ENCODE data around the gene GASK1A.

The GASK1A gene

DNA sequence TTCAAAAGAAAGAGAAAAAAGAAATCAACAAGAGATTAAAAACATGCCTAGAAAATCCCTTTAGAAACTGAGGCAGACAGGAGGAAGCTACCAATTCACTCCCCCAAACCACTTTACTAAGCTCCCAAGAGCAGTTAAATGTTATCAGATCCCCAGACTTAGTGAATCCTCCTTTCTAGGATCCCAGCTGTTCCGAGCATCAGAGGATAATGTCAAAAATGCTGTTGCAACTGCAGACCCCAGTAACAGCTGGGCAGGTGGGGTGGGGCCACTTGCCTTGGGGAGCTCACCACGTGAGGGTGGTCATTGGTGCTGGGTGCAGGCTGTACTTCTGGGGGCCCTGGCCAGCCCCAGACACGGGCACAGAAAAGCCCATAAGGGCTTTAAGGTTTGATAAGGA is 117.7 kb downstream of the GASK1A start:
- Mint-ChIP-seq H3K4me3 (no peak overlapping the region), H3K4me1 (peaks cover 18% of the 10 kb centered on the region), H3K36me3 (ENCODE audit: insufficient read depth) (peaks cover 3% of the 10 kb centered on the region), H3K27me3 (no peaks in the 10 kb centered on the region), H3K27ac (ENCODE audit: low read depth) (no peak overlapping the region), H3K9me3 (no peaks in the 10 kb centered on the region)
- DNase-seq (ENCODE audit: low spot score in 2 of 2) (no peak), ATAC-seq (replicated peaks; ENCODE audit: extremely low read depth, poor library complexity, severe bottlenecking) (no peak)

DNA sequence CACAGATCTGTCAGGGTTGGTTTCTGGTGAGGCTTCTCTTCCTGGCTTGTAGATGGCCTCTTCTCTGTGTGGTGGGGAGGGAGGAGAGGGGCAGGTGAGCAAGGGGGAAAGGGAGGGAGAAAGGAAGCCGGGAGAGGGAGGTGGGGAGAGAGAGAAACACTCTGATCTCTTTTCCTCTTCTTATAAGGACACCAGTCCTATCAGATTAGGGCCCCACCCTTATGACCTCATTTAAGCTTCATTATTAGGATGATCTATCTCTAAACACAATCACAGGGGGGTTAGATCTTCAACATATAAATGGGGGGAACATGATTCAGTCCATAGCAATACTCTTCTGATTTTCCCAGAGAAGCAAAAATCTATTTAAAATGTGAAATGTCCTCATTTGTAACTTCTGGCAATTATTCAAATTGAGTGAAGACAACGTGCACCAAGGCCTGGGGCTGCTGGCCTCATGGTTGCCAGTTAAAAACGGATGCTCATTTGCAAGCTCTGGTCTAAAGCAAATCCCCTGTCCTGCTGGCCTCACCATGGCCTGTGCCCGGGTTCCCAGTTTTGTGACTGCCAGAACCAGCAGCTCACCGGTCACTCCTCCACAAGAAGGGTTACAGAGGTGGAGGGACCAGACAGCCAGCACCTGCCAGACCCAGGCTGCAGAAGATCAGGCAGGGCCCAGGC is 118.4 kb downstream of the GASK1A start:
- ATAC-seq (replicated peaks; ENCODE audit: extremely low read depth, poor library complexity, severe bottlenecking), result no peak
- peaks cover 18% of the 10 kb centered on the region for H3K4me1 Mint-ChIP-seq
- no peak for DNase-seq (ENCODE audit: low spot score in 2 of 2)
- peaks cover 3% of the 10 kb centered on the region for H3K36me3 Mint-ChIP-seq (ENCODE audit: insufficient read depth)
- H3K4me3 Mint-ChIP-seq, result no peak overlapping the region
- no peak overlapping the region for H3K27ac Mint-ChIP-seq (ENCODE audit: low read depth)
- no peaks in the 10 kb centered on the region for H3K9me3 Mint-ChIP-seq
- H3K27me3 Mint-ChIP-seq, result no peaks in the 10 kb centered on the region

DNA sequence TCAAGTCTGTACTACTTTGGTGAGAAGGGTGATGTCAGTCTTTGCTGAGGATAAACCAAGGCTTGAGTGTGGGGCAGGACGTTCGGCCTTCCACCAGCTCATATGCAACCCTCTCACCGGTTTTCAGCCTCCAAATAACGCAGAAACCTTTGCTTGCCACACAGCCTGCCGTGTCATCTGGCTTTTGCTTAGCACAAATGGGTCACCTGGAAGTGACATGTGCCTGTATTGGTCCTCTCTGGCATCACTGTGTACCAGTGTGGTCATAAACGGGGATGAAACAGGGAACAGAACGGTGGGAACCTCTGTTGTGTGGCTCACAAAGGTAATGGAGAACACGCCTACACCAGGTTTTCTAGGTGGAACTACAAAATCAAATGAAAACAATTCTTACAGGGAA is 119.7 kb downstream of the GASK1A start:
- Mint-ChIP-seq H3K36me3 (ENCODE audit: insufficient read depth) (peaks cover 3% of the 10 kb centered on the region), H3K9me3 (no peaks in the 10 kb centered on the region), H3K27ac (ENCODE audit: low read depth) (no peak overlapping the region), H3K4me3 (no peak overlapping the region), H3K4me1 (peaks cover 18% of the 10 kb centered on the region), H3K27me3 (no peaks in the 10 kb centered on the region)
- ATAC-seq (replicated peaks; ENCODE audit: extremely low read depth, poor library complexity, severe bottlenecking) (no peak), DNase-seq (ENCODE audit: low spot score in 2 of 2) (no peak)

DNA sequence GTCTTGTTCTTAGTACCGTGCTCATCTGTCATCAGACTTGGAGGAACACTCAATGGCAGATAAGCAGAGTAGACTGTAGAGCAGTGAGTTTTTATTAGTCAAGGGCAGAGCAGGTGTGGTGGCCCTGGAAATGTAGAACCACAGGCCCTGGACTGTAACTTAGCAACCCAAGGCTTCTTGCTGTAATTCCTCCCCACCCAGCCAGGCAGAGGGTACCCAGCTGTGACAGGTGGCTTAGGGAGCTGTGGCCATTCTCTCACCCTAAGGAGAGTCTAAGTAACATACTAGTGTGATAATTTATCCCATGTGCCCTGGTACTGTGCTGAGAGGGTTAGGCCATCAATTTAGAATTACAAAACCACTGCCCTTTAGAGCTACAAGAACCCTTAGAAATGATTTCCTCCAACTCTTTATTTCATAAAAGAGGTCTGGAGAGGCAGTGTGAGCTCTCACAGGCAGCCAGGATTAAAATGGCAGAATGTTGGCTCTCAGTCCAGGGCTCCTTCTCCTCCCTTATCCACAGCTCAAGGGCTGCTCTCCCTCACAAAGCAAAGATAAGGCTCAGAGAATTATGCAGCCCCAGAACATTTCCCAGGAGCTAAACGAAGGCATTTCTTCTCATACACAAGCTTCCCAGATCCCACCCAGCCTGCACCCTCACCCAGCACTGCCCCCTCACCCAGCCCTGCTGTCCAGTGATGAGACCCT is 123.8 kb downstream of the GASK1A start:
- no peak for DNase-seq (ENCODE audit: low spot score in 2 of 2)
- no peak for ATAC-seq (replicated peaks; ENCODE audit: extremely low read depth, poor library complexity, severe bottlenecking)

DNA sequence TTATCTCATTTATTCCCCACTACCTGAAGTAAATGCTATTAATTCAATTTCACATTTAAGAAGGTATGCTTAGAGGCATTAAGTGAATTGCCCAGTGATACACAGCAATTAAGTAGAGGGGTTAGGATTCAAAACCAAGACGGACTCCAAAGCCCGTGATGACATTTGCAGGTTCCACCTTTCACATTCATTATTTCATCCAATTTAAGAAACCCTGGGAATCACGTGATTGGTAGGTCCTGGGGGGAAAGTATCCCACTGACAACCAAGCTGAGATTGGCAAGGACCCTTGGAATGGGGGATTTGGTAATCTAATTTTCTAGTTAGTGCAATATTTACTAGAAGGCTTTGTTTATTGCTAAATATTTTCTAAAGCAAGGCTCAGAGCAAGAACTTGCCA is 124.9 kb downstream of the GASK1A start:
- H3K9me3 Mint-ChIP-seq, result no peaks in the 10 kb centered on the region
- DNase-seq (ENCODE audit: low spot score in 2 of 2) (no peak), ATAC-seq (replicated peaks; ENCODE audit: extremely low read depth, poor library complexity, severe bottlenecking) (no peak)
- no peak overlapping the region for H3K27ac Mint-ChIP-seq (ENCODE audit: low read depth)
- no peak overlapping the region for H3K4me3 Mint-ChIP-seq
- no peaks in the 10 kb centered on the region for H3K36me3 Mint-ChIP-seq (ENCODE audit: insufficient read depth)
- H3K4me1 Mint-ChIP-seq, result peaks cover 26% of the 10 kb centered on the region
- no peaks in the 10 kb centered on the region for H3K27me3 Mint-ChIP-seq

More for the DNA sequence above, 123.8 kb downstream of the GASK1A start:
- peaks cover 3% of the 10 kb centered on the region for H3K36me3 Mint-ChIP-seq (ENCODE audit: insufficient read depth)
- peaks cover 29% of the 10 kb centered on the region for H3K4me1 Mint-ChIP-seq
- H3K27ac Mint-ChIP-seq (ENCODE audit: low read depth), result no peak overlapping the region
- H3K27me3 Mint-ChIP-seq, result no peaks in the 10 kb centered on the region
- H3K4me3 Mint-ChIP-seq, result no peak overlapping the region
- no peaks in the 10 kb centered on the region for H3K9me3 Mint-ChIP-seq

DNA sequence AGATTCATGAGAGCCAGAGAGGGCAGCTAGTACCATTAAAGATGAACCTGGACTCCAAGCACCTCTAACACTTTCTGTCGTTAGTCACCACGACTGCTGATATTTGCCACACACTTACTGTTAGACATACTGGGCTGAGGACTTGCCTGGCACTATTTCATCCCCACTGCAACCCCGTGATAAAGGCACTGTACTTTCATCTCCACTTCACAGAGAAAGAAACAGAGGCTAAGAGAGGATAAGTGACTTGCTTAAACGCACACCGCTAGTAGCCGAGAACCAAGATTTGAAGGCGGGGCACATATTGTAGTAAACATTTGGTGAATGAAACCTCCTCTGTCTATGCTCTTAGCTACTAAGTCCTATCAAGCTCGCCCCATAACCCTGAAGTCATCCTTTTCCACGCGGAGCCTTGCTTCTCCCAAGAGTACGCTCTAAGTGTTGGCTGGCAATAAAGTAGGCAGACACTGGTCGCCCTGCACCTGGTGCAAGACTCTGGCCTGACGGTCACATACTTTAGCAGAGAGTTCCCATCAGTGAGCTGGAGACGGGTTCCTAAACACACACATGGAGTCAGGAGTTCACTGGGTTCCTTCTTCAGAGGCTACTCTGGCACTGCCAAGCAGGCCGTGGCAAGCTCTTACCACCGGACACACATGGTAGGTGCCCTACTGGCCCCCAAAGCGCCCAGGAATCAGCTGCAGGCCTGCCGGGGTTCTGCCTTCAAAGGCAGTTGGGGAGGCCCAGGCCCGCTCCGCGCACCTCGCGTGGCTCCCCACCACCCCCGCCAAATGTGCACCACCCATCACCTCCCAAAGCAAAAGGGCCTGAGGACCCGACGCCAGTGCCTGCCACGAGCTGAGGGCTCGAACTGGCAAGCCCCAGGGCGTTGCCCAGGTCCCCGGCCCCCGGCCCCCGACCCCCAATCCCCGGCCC is 125.8 kb downstream of the GASK1A start:
- no peak overlapping the region for H3K27ac Mint-ChIP-seq (ENCODE audit: low read depth)
- peak; percentile 28 for ATAC-seq (replicated peaks; ENCODE audit: extremely low read depth, poor library complexity, severe bottlenecking)

DNA sequence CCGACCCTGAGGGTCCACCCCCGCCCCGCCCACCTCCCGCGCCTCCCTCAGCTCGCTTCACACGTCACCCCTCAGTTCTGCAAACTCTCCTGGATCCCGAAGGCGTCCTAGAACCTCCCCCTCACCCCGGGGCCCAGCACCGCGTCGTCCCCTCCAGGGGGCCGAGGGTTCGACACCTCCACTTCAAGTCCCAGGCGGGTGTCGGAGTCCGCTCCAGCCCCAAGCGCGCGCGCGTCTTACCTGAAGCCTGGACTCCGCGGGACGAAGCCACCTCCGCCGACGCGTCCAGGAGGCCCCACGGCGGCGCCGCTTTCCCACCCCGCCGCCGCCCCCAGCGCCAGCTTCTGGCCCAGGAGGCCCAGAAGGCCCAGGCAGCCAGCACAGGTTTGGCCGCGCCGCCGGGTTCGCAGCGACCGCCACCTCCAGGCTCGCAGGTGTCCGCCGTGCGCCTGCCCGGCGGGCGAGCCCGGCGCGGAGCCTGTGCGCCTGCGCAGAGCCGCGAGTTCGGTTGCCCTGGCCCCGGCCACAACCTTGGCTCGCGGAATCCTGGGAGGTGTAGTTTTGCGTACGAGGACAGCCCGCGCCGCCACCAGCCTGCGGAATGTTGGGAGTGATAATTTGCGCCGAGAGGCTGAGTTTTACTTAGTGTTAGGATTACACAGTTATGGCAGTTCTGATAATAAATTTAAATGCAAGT is 126.6 kb downstream of the GASK1A start, which contains the start of gene POMGNT2:
POMGNT2 (minus strand) TSS at position 484 of the 697 bp plus-strand sequence. CDS start 24,648 bp downstream, outside the sequence.
- Mint-ChIP-seq H3K4me1 (peaks cover 23% of the 10 kb centered on the region), H3K27me3 (no peaks in the 10 kb centered on the region), H3K36me3 (ENCODE audit: insufficient read depth) (no peaks in the 10 kb centered on the region), H3K9me3 (no peaks in the 10 kb centered on the region), H3K4me3 (peak within 1 kb of the TSS; percentile 66), H3K27ac (ENCODE audit: low read depth) (no peak within 1 kb of the TSS)
- peak; percentile 95 for ATAC-seq (replicated peaks; ENCODE audit: extremely low read depth, poor library complexity, severe bottlenecking)
- DNase-seq (ENCODE audit: low spot score in 2 of 2), result peak; percentile 70 to 73

More for the DNA sequence above, 125.8 kb downstream of the GASK1A start:
- H3K36me3 Mint-ChIP-seq (ENCODE audit: insufficient read depth), result no peaks in the 10 kb centered on the region
- no peaks in the 10 kb centered on the region for H3K27me3 Mint-ChIP-seq
- no peak for DNase-seq (ENCODE audit: low spot score in 2 of 2)
- H3K4me3 Mint-ChIP-seq, result peak overlapping the region; percentile 66
- no peaks in the 10 kb centered on the region for H3K9me3 Mint-ChIP-seq
- peaks cover 23% of the 10 kb centered on the region for H3K4me1 Mint-ChIP-seq

DNA sequence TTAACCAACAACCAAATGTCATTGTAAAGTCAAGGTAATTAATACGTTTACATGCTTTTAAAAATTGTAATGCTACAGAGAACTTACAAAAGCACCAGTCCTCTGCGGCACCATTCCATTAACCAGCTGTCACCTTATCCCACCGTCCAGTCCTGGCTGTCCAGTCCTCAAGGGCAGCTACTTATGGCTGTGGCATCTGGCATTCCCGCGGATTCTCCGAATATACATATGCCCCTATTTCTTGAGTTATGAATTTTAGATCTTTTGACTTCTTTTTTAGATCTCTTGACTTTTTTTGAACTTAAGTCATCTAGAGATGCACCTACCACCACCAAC is 127.2 kb downstream of the GASK1A start:
- DNase-seq (ENCODE audit: low spot score in 2 of 2) (no peak), ATAC-seq (replicated peaks; ENCODE audit: extremely low read depth, poor library complexity, severe bottlenecking) (peak; percentile 6)
- peak overlapping the region; percentile 66 for H3K4me3 Mint-ChIP-seq
- no peaks in the 10 kb centered on the region for H3K36me3 Mint-ChIP-seq (ENCODE audit: insufficient read depth)
- H3K4me1 Mint-ChIP-seq, result peaks cover 19% of the 10 kb centered on the region
- no peaks in the 10 kb centered on the region for H3K27me3 Mint-ChIP-seq
- H3K27ac Mint-ChIP-seq (ENCODE audit: low read depth), result no peak overlapping the region
- no peaks in the 10 kb centered on the region for H3K9me3 Mint-ChIP-seq

Measured in central memory CD8-positive, alpha-beta T cell (primary cell).